ENCODE measurements around the gene ARPP21.

GRCh38 chr3:35597490-35597889, 41.8 kb upstream of the ARPP21 start:
- TF ChIP-seq CTCF (IDR thresholded peaks at IDR 0.05; ENCODE audit: poor library complexity, severe bottlenecking) (no peak), TAF1 (IDR thresholded peaks at IDR 0.05; ENCODE audit: low read depth) (no peak)

Data from neural cell (in vitro differentiated cells).